HepG2 (cell line): Measurements from ENCODE around the gene SLC22A31. TPM values are rescaled to one million over a fixed set of nuclear protein-coding genes. Genes with fewer than 3 reads are reported as not detected.

Experiments used
- ATF6 ChIP-seq: sonication (generic); formaldehyde crosslinking; conservative IDR thresholded peaks from 2 replicates; pipeline ENCODE4 v1.4.0; 2020; ENCODE audit warnings: missing genetic modification reagents
- DPF2 ChIP-seq: sonication (generic); formaldehyde crosslinking; IDR thresholded peaks from 2 replicates; pipeline ENCODE4 v1.4.0; 2020; ENCODE audit warnings: mild to moderate bottlenecking, low read depth, missing genetic modification reagents, borderline replicate concordance
- MXI1 ChIP-seq: IDR thresholded peaks from 3 replicates; pipeline ENCODE4 v1.6.1; 2012; ENCODE audit warnings: low read depth, low read length, inconsistent platforms, borderline replicate concordance
- NRL ChIP-seq: sonication (generic); formaldehyde crosslinking; IDR thresholded peaks from 2 replicates; pipeline ENCODE4 v1.5.0; 2020; ENCODE audit warnings: missing genetic modification reagents, mild to moderate bottlenecking, moderate library complexity, borderline replicate concordance
- RARA ChIP-seq: IDR thresholded peaks from 2 replicates; pipeline ENCODE4 v1.6.1; 2016; ENCODE audit warnings: missing genetic modification reagents, missing compliant biosample characterization
- TFDP1 ChIP-seq: IDR thresholded peaks from 2 replicates; pipeline ENCODE4 v1.6.1; 2016; ENCODE audit warnings: missing compliant biosample characterization, missing genetic modification reagents, borderline replicate concordance
- ZBTB44 ChIP-seq: sonication (generic); formaldehyde crosslinking; IDR thresholded peaks from 2 replicates; pipeline ENCODE4 v1.4.0; 2020; ENCODE audit warnings: missing genetic modification reagents
- ZBTB49 ChIP-seq: sonication (generic); formaldehyde crosslinking; IDR thresholded peaks from 2 replicates; pipeline ENCODE4 v1.4.0; 2020; ENCODE audit warnings: missing genetic modification reagents, borderline replicate concordance
- ZFP82 ChIP-seq: sonication (generic); formaldehyde crosslinking; IDR thresholded peaks from 2 replicates; pipeline ENCODE4 v1.5.1; 2020; ENCODE audit warnings: mild to moderate bottlenecking, missing genetic modification reagents, borderline replicate concordance
- ZFP90 ChIP-seq: sonication (generic); formaldehyde crosslinking; IDR thresholded peaks from 2 replicates; pipeline ENCODE4 v1.8.0; 2022; ENCODE audit warnings: missing genetic modification reagents, mild to moderate bottlenecking, inconsistent platforms, borderline replicate concordance
- ZNF124 ChIP-seq: sonication (generic); formaldehyde crosslinking; IDR thresholded peaks from 2 replicates; pipeline ENCODE4 v1.4.0; 2020; ENCODE audit warnings: missing genetic modification reagents
- ZNF3 ChIP-seq: IDR thresholded peaks from 2 replicates; pipeline ENCODE4 v1.7.0; 2017; ENCODE audit warnings: inconsistent platforms
- ZNF30 ChIP-seq: sonication (generic); formaldehyde crosslinking; IDR thresholded peaks from 2 replicates; pipeline ENCODE4 v1.5.0; 2020; ENCODE audit warnings: mild to moderate bottlenecking, missing genetic modification reagents
- ZNF354B ChIP-seq: sonication (generic); formaldehyde crosslinking; IDR thresholded peaks from 2 replicates; pipeline ENCODE4 v1.8.0; 2022; ENCODE audit warnings: mild to moderate bottlenecking, missing genetic modification reagents
- ZNF562 ChIP-seq: sonication (generic); formaldehyde crosslinking; IDR thresholded peaks from 2 replicates; pipeline ENCODE4 v1.8.0; 2022; ENCODE audit warnings: missing genetic modification reagents, borderline replicate concordance
- ZNF567 ChIP-seq: sonication (generic); formaldehyde crosslinking; IDR thresholded peaks from 2 replicates; pipeline ENCODE4 v1.8.1; 2023; ENCODE audit warnings: mild to moderate bottlenecking, missing genetic modification reagents, borderline replicate concordance
- ZNF770 ChIP-seq: sonication (generic); formaldehyde crosslinking; IDR thresholded peaks from 2 replicates; pipeline ENCODE4 v1.5.0; 2020; ENCODE audit warnings: mild to moderate bottlenecking, missing genetic modification reagents
- ZNF784 ChIP-seq: sonication (generic); formaldehyde crosslinking; IDR thresholded peaks from 2 replicates; pipeline ENCODE4 v1.5.1; 2020; ENCODE audit warnings: missing genetic modification reagents, mild to moderate bottlenecking, borderline replicate concordance
- polyA plus RNA-seq, 8 experiments: library from polyadenylated mRNA; depleted of rRNA in 3 of 8; stranded (reverse) in 7 of 8; unstranded in 1 of 8; fragments of >200 nt; fragmentation: Illumina TruSeq in 4 of 8; extraction: Trizol in 4 of 8; gene quantifications; 2 replicates each; pipeline versions ENCODE4 v1.2.1 to v1.2.3, GENCODE V29; 2011 to 2016; ENCODE audit warnings: low read depth in 4 of 8, missing spikeins in 1 of 8, mixed read lengths in 1 of 8; ENCODE audit not compliant: insufficient read depth in 1 of 8
- total RNA-seq, 5 experiments: library from RNA; depleted of rRNA; stranded (reverse); fragments of >200 nt; fragmentation: Illumina TruSeq; extraction: Trizol; gene quantifications; 2 replicates each; pipeline ENCODE4 v1.2.3, GENCODE V29; 2016; ENCODE audit warnings: low read depth in 1 of 5

The SLC22A31 gene
- total and polyA plus RNA-seq, 2 of the 13 experiments (the other 11 are each of a cell fraction or from before 2014, with no cell fraction given) = 67.3 to 83.3 TPM

GRCh38 chr16:89216315-89217137, 16.2 kb upstream of the SLC22A31 start (continued):
- TF ChIP-seq ZNF770 (CRISPR knock-in tag) = no peak
- TF ChIP-seq ZFP82 (CRISPR knock-in tag) = no peak; the same call in none of the 2 replicates
- TF ChIP-seq ZNF124 (CRISPR knock-in tag) = no peak
- TF ChIP-seq DPF2 (CRISPR knock-in tag) = no peak
- 0 out of 2 replicates have a peak, but pooled peaks have one; percentile 34 for TF ChIP-seq TFDP1 (CRISPR knock-in tag)
- TF ChIP-seq MXI1 = peak; percentile 94; the same call in 2 of the 3 replicates
- no peak for TF ChIP-seq ZBTB49 (CRISPR knock-in tag)
- TF ChIP-seq ZNF567 (CRISPR knock-in tag) = no peak
- 0 out of 2 replicates have a peak, but pooled peaks have one; percentile 32 for TF ChIP-seq RARA
- no peak for TF ChIP-seq ZBTB44 (CRISPR knock-in tag)
- no peak for TF ChIP-seq ZNF562 (CRISPR knock-in tag)
- TF ChIP-seq ZNF30 = no peak
- TF ChIP-seq NRL (CRISPR knock-in tag) = no peak
- no peak for TF ChIP-seq ATF6 (CRISPR knock-in tag)
- no peak for TF ChIP-seq ZNF3 (CRISPR knock-in tag)
- no peak for TF ChIP-seq ZNF784 (CRISPR knock-in tag)
- no peak for TF ChIP-seq ZNF354B (CRISPR knock-in tag)
- TF ChIP-seq ZFP90 (CRISPR knock-in tag) = no peak
